Epithelial cell of esophagus (primary cell): ENCODE results near the gene IL16.

Experiments used
- DNase-seq: peaks from one replicate; pipeline ENCODE4 v3.0.0; 2010; ENCODE audit warnings: low read depth
- H3K4me3 ChIP-seq: 2 replicates; pipeline ENCODE4 v1.5.1; 2011; ENCODE audit warnings: mild to moderate bottlenecking, low read length, control low read depth
- TF ChIP-seq, protein P1 (sequence below): IDR thresholded peaks from 2 replicates; pipeline ENCODE4 v1.5.1; 2011; ENCODE audit warnings: low read depth, mild to moderate bottlenecking, low read length, control low read depth, inconsistent platforms; ENCODE audit not compliant: insufficient read depth; ENCODE audit errors: missing control alignments

IL16 gene

DNA sequence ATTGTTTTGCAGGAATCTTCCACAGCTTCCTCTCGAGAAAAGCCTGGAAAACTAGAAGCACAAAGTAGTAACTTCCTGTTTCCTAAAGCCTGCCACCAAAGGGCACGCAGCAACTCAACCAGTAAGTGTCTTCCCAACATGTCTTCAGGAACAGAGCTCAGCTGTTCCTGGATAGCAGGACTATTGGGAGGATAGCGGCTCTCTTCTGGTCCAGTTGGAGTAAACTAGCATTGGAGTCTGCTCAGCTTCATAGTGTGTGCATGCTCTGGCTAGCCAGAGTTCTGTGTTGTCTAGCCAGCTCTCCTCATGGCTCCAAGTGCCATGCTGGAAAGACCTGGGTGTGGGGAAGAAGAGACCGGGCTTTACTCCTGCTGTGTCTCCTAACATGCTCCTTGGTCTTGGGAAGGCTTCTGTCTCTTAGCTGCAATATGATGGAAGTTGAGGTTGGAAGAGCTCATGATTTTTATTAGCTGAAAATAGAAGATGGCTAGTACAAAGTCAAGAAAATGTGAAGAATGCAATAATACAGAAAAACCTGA is 63.1 kb downstream of the IL16 start:
- no peak for DNase-seq
- TF ChIP-seq, protein P1, sequence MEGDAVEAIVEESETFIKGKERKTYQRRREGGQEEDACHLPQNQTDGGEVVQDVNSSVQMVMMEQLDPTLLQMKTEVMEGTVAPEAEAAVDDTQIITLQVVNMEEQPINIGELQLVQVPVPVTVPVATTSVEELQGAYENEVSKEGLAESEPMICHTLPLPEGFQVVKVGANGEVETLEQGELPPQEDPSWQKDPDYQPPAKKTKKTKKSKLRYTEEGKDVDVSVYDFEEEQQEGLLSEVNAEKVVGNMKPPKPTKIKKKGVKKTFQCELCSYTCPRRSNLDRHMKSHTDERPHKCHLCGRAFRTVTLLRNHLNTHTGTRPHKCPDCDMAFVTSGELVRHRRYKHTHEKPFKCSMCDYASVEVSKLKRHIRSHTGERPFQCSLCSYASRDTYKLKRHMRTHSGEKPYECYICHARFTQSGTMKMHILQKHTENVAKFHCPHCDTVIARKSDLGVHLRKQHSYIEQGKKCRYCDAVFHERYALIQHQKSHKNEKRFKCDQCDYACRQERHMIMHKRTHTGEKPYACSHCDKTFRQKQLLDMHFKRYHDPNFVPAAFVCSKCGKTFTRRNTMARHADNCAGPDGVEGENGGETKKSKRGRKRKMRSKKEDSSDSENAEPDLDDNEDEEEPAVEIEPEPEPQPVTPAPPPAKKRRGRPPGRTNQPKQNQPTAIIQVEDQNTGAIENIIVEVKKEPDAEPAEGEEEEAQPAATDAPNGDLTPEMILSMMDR, result no peak
- no peak overlapping the region for H3K4me3 ChIP-seq

DNA sequence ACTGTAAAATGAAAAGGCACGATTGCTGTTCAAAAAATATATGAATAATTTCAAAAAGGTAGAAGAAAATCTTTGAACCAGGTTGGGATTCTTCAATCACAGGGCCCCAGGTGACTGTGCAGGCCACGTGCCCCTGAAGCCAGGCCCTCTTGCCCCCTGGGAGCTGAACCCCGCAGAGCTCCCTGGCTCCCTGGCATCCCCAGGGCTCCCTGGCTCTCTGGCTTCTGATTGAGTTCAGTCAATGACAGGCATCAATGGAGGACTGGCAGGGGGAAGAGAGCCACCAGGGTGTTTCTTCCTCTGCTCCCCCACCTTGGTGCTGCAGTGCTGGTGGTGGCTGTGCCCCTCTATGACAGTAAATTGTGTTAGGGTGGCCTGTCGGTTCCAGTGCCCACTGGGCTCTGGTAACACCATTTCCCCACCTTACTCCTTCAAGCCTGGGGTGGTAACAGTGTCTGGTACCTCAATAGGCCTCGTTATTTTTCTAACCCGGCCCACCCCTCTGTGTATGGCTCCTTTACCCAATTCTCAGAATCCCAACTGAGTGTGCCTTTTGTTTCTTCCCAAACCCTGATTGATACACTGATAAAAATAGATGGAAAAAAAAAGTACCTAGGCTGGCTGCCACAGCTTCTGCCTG is 64.6 kb downstream of the IL16 start:
- TF ChIP-seq, protein P1, result no peak
- H3K4me3 ChIP-seq, result no peak overlapping the region
- DNase-seq, result no peak

DNA sequence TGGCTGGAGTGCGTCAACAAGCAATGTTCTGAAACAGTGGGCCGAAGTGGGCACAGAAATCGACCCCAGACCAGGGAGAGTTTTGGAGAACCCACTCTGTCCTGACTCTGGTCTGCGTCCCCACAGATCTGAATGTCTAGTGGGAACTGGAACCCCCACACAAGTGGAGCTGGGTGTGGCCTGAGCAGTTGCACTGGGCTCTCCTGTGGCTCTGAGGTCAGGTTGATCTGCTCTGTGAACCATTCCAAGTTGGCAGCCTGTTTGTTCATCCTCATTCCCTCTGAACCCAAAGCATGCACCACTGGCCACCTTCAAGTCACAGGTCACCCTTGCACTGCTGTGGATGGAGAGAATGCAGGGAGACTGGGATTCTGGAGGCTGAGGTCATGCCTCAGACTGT is 66.8 kb downstream of the IL16 start:
- DNase-seq, result no peak
- TF ChIP-seq, protein P1, result no peak
- no peak overlapping the region for H3K4me3 ChIP-seq

DNA sequence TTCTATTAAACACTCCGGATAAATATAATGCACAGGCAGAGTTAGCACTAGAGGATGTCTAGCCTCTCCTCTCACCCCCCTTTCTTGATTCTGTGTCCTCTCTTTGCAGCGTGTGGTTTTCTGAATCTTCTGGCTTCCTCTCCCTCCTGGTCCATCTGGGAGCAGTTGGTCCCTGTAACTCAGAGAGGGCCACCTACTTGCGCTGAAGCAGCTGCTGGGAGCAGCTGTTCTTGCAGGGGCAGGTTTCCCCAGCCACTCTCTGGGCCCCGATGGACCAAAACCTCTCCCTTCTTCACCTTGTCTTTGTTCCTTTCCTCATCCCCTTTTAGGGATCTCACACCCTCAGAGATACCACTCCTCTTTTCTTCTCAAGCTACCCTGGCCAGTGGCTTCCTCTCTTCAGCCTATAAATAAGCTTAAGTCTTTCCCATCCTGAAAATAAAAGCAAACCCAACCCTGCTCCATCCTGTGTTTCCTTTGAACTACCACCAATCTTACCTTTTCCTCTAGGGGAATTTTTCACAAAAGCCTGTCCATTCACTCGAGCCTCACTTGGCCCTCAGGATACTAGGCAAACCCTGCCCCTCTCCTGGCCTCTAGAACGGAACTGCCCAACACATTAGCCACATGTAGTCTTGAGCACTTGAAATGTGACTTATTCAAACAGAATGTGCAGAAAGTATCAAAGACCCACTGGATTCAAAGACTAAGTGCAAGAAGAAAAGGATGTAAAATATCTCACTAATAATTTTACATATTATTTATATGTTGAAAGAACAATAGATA is 67.6 kb downstream of the IL16 start:
- no peak for DNase-seq
- H3K4me3 ChIP-seq, result no peak overlapping the region
- TF ChIP-seq, protein P1, result no peak

DNA sequence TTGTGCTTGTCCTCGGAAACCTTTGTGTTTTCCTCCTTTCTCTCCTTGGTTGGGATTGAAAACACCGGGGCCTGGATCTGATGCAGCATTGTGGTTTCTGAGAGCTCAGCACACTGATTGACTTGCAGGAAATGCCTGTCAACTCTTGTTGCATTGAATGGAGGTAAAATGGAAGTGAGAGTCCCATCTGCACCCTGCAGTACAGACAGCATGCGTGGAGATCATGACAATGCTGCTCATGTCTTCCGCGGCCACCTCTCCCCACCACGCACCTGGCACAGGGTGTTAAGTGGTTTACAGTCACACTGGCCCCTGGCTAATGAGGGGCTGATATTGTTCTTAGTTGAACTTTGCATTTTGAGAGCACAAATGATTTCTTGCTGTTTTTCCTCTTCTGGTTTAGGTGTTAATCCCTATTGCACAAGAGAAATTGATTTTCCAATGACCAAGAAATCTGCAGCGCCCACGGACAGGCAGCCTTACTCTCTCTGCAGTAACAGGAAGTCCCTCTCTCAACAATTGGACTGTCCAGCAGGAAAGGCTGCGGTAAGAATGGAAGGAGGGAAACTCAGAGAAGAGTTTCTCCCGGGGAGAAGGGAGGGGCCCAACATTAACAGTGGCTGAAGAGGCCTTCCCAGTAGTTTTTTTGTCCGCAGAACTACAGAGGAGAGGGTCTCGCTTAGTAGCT is 68.7 kb downstream of the IL16 start:
- no peak overlapping the region for H3K4me3 ChIP-seq
- DNase-seq, result no peak
- TF ChIP-seq, protein P1, result no peak

DNA sequence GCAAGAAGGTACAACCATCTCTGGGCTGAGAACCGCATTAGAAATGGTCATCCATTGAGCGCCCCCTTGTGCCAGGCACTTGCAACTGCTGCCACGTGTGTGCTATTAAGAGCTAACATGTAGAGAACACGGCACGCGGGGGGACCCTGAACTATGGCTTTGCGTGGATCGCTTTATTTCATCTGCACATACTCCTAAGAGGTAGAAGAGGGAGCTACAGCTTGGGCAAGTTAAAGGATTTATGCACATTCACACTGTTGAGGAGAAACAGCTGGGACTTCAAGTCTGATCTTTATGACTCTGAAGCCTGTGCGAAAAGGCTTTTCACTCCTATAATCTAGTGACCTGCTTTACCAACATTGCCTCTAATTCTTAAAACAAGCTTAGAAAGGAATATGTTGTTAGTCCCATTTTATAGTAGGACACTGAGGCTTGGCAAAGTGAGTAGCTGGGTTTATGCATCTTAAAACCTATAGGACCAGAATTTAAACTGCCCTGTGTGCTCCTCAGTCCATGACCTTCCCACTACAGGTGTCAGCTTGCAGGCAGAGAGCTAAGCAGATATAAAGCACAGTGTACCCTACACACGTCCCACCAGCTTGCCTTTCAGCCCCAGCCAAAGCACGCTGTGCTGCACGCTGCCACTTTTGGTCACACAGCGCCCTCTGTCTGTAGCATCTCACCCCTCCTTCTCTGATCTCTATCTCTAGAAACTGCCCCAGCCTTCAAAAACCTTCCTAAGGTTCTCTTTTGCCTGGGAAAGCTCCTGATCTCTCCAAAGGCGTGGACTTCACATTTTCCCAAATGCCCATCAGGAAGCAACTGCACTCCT is 69.5 kb downstream of the IL16 start:
- TF ChIP-seq, protein P1, result peak; percentile 94
- DNase-seq, result peak; percentile 80
- no peak overlapping the region for H3K4me3 ChIP-seq
